DOHH2 (cell line): ENCODE data around the gene DOK6.
"Not testable (repeated sequence)": the region's sequence is repeated elsewhere in the genome, so short reads cannot be mapped to it uniquely, and the experiment has no call there.

Experiments used
- CTCF ChIP-seq: fragments of 200-600 bp; sonication (generic); IDR thresholded peaks from one replicate; pipeline ENCODE4 v1.5.1; 2014; ENCODE audit warnings: antibody characterized with exemption, mild to moderate bottlenecking, low read depth, low read length; ENCODE audit not compliant: poor library complexity, severe bottlenecking
- EZH2phosphoT487 ChIP-seq: fragments of 200-600 bp; sonication (generic); IDR thresholded peaks from 2 replicates; pipeline ENCODE4 v1.6.1; 2017; ENCODE audit warnings: borderline replicate concordance, mild to moderate bottlenecking, antibody characterized with exemption, low read length, moderate library complexity, mixed read lengths

- not testable (repeated sequence) for TF ChIP-seq CTCF, EZH2phosphoT487
Measured at GRCh38 chr18:69662090-69662489, 261.4 kb downstream of the DOK6 start.
